Activated naive CD4-positive, alpha-beta T cell treated with anti-CD3 and anti-CD28 coated beads, Interleukin-2, amount 10 ng/mL, durations not matched to agents 7 days and 5 days (primary cell): Measurements from ENCODE around the gene USP3.

Experiments used
- CTCF ChIA-PET: fragments of 350-600 bp; sonication (Branson Sonifier 250); formaldehyde crosslinking; loops from one replicate; lab custom pipeline; 2021; ENCODE audit warnings: antibody characterized with exemption; lab: Charles Lee
- DNase-seq: peaks from one replicate; pipeline ENCODE4 v3.0.0-alpha.2; 2020
- H3K27ac Mint-ChIP-seq: one replicate; pipeline ENCODE4 v1.8.0; 2021; ENCODE audit warnings: mild to moderate bottlenecking, moderate library complexity, mixed read lengths
- H3K27me3 Mint-ChIP-seq: one replicate; pipeline ENCODE4 v1.8.0; 2021; ENCODE audit warnings: mild to moderate bottlenecking, mixed read lengths
- H3K36me3 Mint-ChIP-seq: one replicate; pipeline ENCODE4 v1.8.0; 2021; ENCODE audit warnings: mixed read lengths
- H3K4me1 Mint-ChIP-seq: one replicate; pipeline ENCODE4 v1.8.0; 2021; ENCODE audit warnings: mixed read lengths
- H3K4me3 Mint-ChIP-seq: one replicate; pipeline ENCODE4 v1.8.0; 2021; ENCODE audit warnings: mild to moderate bottlenecking, moderate library complexity, mixed read lengths
- H3K9me3 Mint-ChIP-seq: one replicate; pipeline ENCODE4 v1.8.0; 2021; ENCODE audit warnings: mixed read lengths

Gene USP3

GRCh38 chr15:63504247-63504978, at the start of gene USP3:
USP3 (plus strand) TSS chr15:63504593; CDS start chr15:63504740, 147 bp downstream.
- Mint-ChIP-seq H3K27ac (peak within 1 kb of the TSS; percentile 99), H3K36me3 (peaks cover 11% of the 10 kb centered on the region), H3K27me3 (no peaks in the 10 kb centered on the region), H3K4me3 (peak within 1 kb of the TSS; percentile 91), H3K4me1 (peaks cover 76% of the 10 kb centered on the region), H3K9me3 (no peaks in the 10 kb centered on the region)
- DNase-seq, result peak; percentile 93
- CTCF ChIA-PET, result interaction anchor here (1.2 to 8.1 kb wide), 7 partner anchors 11 to 95 kb away, joined by 4 to 82 read pairs (median 21); no protein-coding TSS in a partner anchor

GRCh38 chr15:63456258-63456657, 48.1 kb upstream of the USP3 start:
- DNase-seq, result no peak
- no peaks in the 10 kb centered on the region for H3K36me3 Mint-ChIP-seq
- peaks cover 4% of the 10 kb centered on the region for H3K9me3 Mint-ChIP-seq
- CTCF ChIA-PET, result no interaction called here
- peaks cover 12% of the 10 kb centered on the region for H3K27me3 Mint-ChIP-seq
- no peak overlapping the region for H3K27ac Mint-ChIP-seq
- no peak overlapping the region for H3K4me3 Mint-ChIP-seq
- H3K4me1 Mint-ChIP-seq, result peaks cover 12% of the 10 kb centered on the region

- CTCF ChIA-PET, result no interaction called here
Measured at GRCh38 chr15:63457379-63457778, 47.0 kb upstream of the USP3 start.

GRCh38 chr15:63458026-63458425, 46.4 kb upstream of the USP3 start:
- H3K27ac Mint-ChIP-seq, result no peak overlapping the region
- H3K9me3 Mint-ChIP-seq, result peaks cover 4% of the 10 kb centered on the region
- no peak overlapping the region for H3K4me3 Mint-ChIP-seq
- peaks cover 22% of the 10 kb centered on the region for H3K27me3 Mint-ChIP-seq
- no peak for DNase-seq
- CTCF ChIA-PET, result no interaction called here
- H3K36me3 Mint-ChIP-seq, result no peaks in the 10 kb centered on the region
- H3K4me1 Mint-ChIP-seq, result peaks cover 7% of the 10 kb centered on the region

More at GRCh38 chr15:63457379-63457778, 47.0 kb upstream of the USP3 start:
- Mint-ChIP-seq H3K4me1 (peaks cover 12% of the 10 kb centered on the region), H3K9me3 (peaks cover 4% of the 10 kb centered on the region), H3K27me3 (peaks cover 15% of the 10 kb centered on the region), H3K36me3 (no peaks in the 10 kb centered on the region), H3K4me3 (no peak overlapping the region), H3K27ac (no peak overlapping the region)
- no peak for DNase-seq

GRCh38 chr15:63458794-63459395, 45.5 kb upstream of the USP3 start:
- H3K9me3 Mint-ChIP-seq, result peaks cover 4% of the 10 kb centered on the region
- DNase-seq, result no peak
- no peaks in the 10 kb centered on the region for H3K4me1 Mint-ChIP-seq
- H3K36me3 Mint-ChIP-seq, result no peaks in the 10 kb centered on the region
- no peak overlapping the region for H3K4me3 Mint-ChIP-seq
- CTCF ChIA-PET, result interaction anchor here (1.2 kb wide), 1 partner anchor 411 kb away, joined by 3 read pairs; no protein-coding TSS in a partner anchor
- H3K27ac Mint-ChIP-seq, result no peak overlapping the region
- peaks cover 23% of the 10 kb centered on the region for H3K27me3 Mint-ChIP-seq

GRCh38 chr15:63460210-63461155, 43.9 kb upstream of the USP3 start:
- CTCF ChIA-PET, result no interaction called here
- Mint-ChIP-seq H3K9me3 (peaks cover 4% of the 10 kb centered on the region), H3K27ac (no peak overlapping the region), H3K4me3 (no peak overlapping the region), H3K36me3 (no peaks in the 10 kb centered on the region), H3K27me3 (peaks cover 30% of the 10 kb centered on the region), H3K4me1 (no peaks in the 10 kb centered on the region)
- DNase-seq, result no peak

- H3K9me3 Mint-ChIP-seq, result peaks cover 4% of the 10 kb centered on the region
- DNase-seq, result no peak
- H3K36me3 Mint-ChIP-seq, result no peaks in the 10 kb centered on the region
- H3K27me3 Mint-ChIP-seq, result peaks cover 32% of the 10 kb centered on the region
- CTCF ChIA-PET, result interaction anchor here (1.0 kb wide), 1 partner anchor 139 kb away, joined by 3 read pairs; no protein-coding TSS in a partner anchor
- H3K4me1 Mint-ChIP-seq, result peaks cover 2% of the 10 kb centered on the region
- no peak overlapping the region for H3K27ac Mint-ChIP-seq
- H3K4me3 Mint-ChIP-seq, result no peak overlapping the region
Measured at GRCh38 chr15:63461230-63461985, 43.0 kb upstream of the USP3 start.

- H3K27ac Mint-ChIP-seq, result no peak overlapping the region
- peaks cover 38% of the 10 kb centered on the region for H3K27me3 Mint-ChIP-seq
- H3K4me1 Mint-ChIP-seq, result peaks cover 9% of the 10 kb centered on the region
- no peaks in the 10 kb centered on the region for H3K36me3 Mint-ChIP-seq
- CTCF ChIA-PET, result interaction anchor here (0.8 to 1.7 kb wide), 4 partner anchors 134 to 171 kb away, joined by 3 to 4 read pairs (median 3); no protein-coding TSS in a partner anchor
- peaks cover 4% of the 10 kb centered on the region for H3K9me3 Mint-ChIP-seq
- DNase-seq, result no peak
- H3K4me3 Mint-ChIP-seq, result no peak overlapping the region
Measured at GRCh38 chr15:63462088-63462487, 42.3 kb upstream of the USP3 start.

- no peaks in the 10 kb centered on the region for H3K36me3 Mint-ChIP-seq
- no peak overlapping the region for H3K27ac Mint-ChIP-seq
- H3K4me1 Mint-ChIP-seq, result peaks cover 12% of the 10 kb centered on the region
- H3K9me3 Mint-ChIP-seq, result peaks cover 4% of the 10 kb centered on the region
- CTCF ChIA-PET, result interaction anchor here (0.8 to 1.7 kb wide), 4 partner anchors 43 to 172 kb away, joined by 3 to 6 read pairs (median 4); no protein-coding TSS in a partner anchor
- no peak overlapping the region for H3K4me3 Mint-ChIP-seq
- peaks cover 39% of the 10 kb centered on the region for H3K27me3 Mint-ChIP-seq
- no peak for DNase-seq
Measured at GRCh38 chr15:63463036-63463435, 41.4 kb upstream of the USP3 start.

GRCh38 chr15:63463793-63464192, 40.6 kb upstream of the USP3 start:
- CTCF ChIA-PET, result interaction anchor here (0.9 to 1.7 kb wide), 6 partner anchors 10 to 173 kb away, joined by 3 to 6 read pairs (median 4); no protein-coding TSS in a partner anchor
- no peak for DNase-seq
- Mint-ChIP-seq H3K4me3 (no peak overlapping the region), H3K36me3 (no peaks in the 10 kb centered on the region), H3K9me3 (peaks cover 2% of the 10 kb centered on the region), H3K27ac (no peak overlapping the region), H3K27me3 (peaks cover 44% of the 10 kb centered on the region), H3K4me1 (peaks cover 15% of the 10 kb centered on the region)

- DNase-seq, result no peak
- H3K4me3 Mint-ChIP-seq, result no peak overlapping the region
- no peak overlapping the region for H3K27ac Mint-ChIP-seq
- H3K4me1 Mint-ChIP-seq, result peaks cover 22% of the 10 kb centered on the region
- H3K36me3 Mint-ChIP-seq, result no peaks in the 10 kb centered on the region
- H3K27me3 Mint-ChIP-seq, result peaks cover 41% of the 10 kb centered on the region
- CTCF ChIA-PET, result interaction anchor here (1.0 to 2.5 kb wide), 4 partner anchors 12 to 143 kb away, joined by 3 to 44 read pairs (median 4); no protein-coding TSS in a partner anchor
- H3K9me3 Mint-ChIP-seq, result no peaks in the 10 kb centered on the region
Measured at GRCh38 chr15:63465104-63465503, 39.3 kb upstream of the USP3 start.

GRCh38 chr15:63466378-63467192, 37.8 kb upstream of the USP3 start:
- peak overlapping the region; percentile 55 for H3K27ac Mint-ChIP-seq
- DNase-seq, result peak; percentile 65
- no peak overlapping the region for H3K4me3 Mint-ChIP-seq
- CTCF ChIA-PET, result interaction anchor here (0.6 to 2.5 kb wide), 30 partner anchors 9 to 625 kb away, joined by 3 to 44 read pairs (median 6); partner anchors contain the start of genes DAPK2 and FBXL22
- peaks cover 33% of the 10 kb centered on the region for H3K27me3 Mint-ChIP-seq
- peaks cover 24% of the 10 kb centered on the region for H3K4me1 Mint-ChIP-seq
- no peaks in the 10 kb centered on the region for H3K9me3 Mint-ChIP-seq
- no peaks in the 10 kb centered on the region for H3K36me3 Mint-ChIP-seq
